AG09319 (cell line): Measurements from ENCODE around the gene KPNA4.
"Not testable (repeated sequence)": the region's sequence is repeated elsewhere in the genome, so short reads cannot be mapped to it uniquely, and the experiment has no call there.

Experiments used
- DNase-seq: peaks from one replicate; pipeline ENCODE4 v3.0.0-alpha.2; 2010; ENCODE audit warnings: low read depth; ENCODE audit errors: extremely low read depth
- CTCF ChIP-seq: IDR thresholded peaks from 2 replicates; pipeline ENCODE4 v1.5.1; 2011; ENCODE audit warnings: low read depth, mild to moderate bottlenecking, inconsistent platforms, low read length, moderate library complexity

The KPNA4 gene

GRCh38 chr3:160565442-160566403 lies at the start of gene KPNA4:
Gene KPNA4 (minus strand): TSS chr3:160565571. CDS start chr3:160565282, 289 bp downstream.
- TF ChIP-seq CTCF, result no peak
- peak; percentile 93 for DNase-seq

- DNase-seq, result no peak
- TF ChIP-seq CTCF, result no peak
Observed at GRCh38 chr3:160613661-160614060, 48.3 kb upstream of the KPNA4 start.

- no peak for TF ChIP-seq CTCF
- no peak for DNase-seq
Observed at GRCh38 chr3:160612386-160613075, 47.2 kb upstream of the KPNA4 start.

- no peak for DNase-seq
- no peak for TF ChIP-seq CTCF
Observed at GRCh38 chr3:160611141-160611540, 45.8 kb upstream of the KPNA4 start.

GRCh38 chr3:160608870-160609269 lies 43.5 kb upstream of the KPNA4 start:
- no peak for TF ChIP-seq CTCF
- DNase-seq, result no peak

GRCh38 chr3:160607826-160608225 lies 42.5 kb upstream of the KPNA4 start:
- no peak for DNase-seq
- TF ChIP-seq CTCF, result no peak

GRCh38 chr3:160605315-160605714 lies 39.9 kb upstream of the KPNA4 start:
- DNase-seq, result no peak
- TF ChIP-seq CTCF, result no peak

GRCh38 chr3:160603845-160604244 lies 38.5 kb upstream of the KPNA4 start:
- DNase-seq, result not testable (repeated sequence)
